ENCODE results near the gene MBNL2. TPM values are rescaled to one million over a fixed set of nuclear protein-coding genes. Genes with fewer than 3 reads are reported as not detected.

The MBNL2 gene
- total RNA-seq, 1 donor, result 69.8 TPM

DNA sequence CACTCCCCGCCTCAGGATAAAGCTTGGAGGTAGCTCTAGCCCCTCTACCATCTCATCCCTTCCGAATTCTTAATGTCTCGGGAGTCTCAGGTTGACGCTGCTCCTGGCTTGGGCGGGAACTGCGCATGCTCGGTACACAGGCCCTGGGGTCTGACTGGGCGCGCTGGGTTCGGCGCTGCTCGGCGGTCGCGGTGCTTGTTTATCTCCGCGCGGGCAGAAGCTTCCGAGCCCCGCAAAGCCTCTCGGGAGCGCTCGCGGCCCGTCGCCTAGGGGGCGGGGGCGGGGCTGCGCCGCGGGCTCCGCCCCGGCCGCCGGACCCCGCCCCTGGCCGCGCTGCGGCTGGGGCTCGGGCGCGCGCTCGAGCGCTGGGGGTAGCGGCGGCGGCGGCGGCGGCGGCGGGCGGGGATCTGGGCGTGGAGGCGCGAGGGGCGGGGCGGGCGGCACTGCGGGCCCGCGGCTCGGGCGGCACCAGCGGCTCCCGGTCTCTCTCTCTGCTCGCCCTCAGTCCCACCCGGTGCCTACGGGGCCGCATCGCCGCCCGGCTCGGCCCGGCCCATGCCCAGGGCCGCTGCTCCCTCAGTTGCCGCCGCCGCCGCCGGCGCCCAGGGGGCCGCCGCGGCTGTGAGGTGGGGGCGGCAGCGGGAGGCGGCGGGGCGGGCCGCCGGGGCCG is 211.7 kb downstream of the MBNL2 start, which contains the start of gene RAP2A:
RAP2A (plus strand) TSS at position 443 of the 670 bp plus-strand sequence. CDS start 302 bp downstream, outside the sequence.
- peak within 1 kb of the TSS; percentile 97 for H2AFZ ChIP-seq (ENCODE audit: low read length)
- H3K9me3 ChIP-seq (ENCODE audit: low read depth, low read length), result no peaks in the 10 kb centered on the region
- TF ChIP-seq, protein P1, sequence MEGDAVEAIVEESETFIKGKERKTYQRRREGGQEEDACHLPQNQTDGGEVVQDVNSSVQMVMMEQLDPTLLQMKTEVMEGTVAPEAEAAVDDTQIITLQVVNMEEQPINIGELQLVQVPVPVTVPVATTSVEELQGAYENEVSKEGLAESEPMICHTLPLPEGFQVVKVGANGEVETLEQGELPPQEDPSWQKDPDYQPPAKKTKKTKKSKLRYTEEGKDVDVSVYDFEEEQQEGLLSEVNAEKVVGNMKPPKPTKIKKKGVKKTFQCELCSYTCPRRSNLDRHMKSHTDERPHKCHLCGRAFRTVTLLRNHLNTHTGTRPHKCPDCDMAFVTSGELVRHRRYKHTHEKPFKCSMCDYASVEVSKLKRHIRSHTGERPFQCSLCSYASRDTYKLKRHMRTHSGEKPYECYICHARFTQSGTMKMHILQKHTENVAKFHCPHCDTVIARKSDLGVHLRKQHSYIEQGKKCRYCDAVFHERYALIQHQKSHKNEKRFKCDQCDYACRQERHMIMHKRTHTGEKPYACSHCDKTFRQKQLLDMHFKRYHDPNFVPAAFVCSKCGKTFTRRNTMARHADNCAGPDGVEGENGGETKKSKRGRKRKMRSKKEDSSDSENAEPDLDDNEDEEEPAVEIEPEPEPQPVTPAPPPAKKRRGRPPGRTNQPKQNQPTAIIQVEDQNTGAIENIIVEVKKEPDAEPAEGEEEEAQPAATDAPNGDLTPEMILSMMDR (IDR thresholded peaks at IDR 0.05; ENCODE audit: extremely low read depth, low read depth, low read length), result no peak
- H4K20me1 ChIP-seq (ENCODE audit: insufficient read depth, low read length), result no peaks in the 10 kb centered on the region
- H3K4me3 ChIP-seq (ENCODE audit: insufficient read depth, low read length), result peak within 1 kb of the TSS; percentile 89
- peak within 1 kb of the TSS; percentile 99 for H3K27ac ChIP-seq (ENCODE audit: low read depth, low read length)
- H3K4me1 ChIP-seq (ENCODE audit: insufficient read depth, low read length), result peaks cover 20% of the 10 kb centered on the region
- peak within 1 kb of the TSS; percentile 98 for H3K4me2 ChIP-seq (ENCODE audit: insufficient read depth, low read length)
- H3K79me2 ChIP-seq (ENCODE audit: insufficient read depth, low read length), result peaks cover 40% of the 10 kb centered on the region
- H3K27me3 ChIP-seq (ENCODE audit: insufficient read depth, low read length), result no peaks in the 10 kb centered on the region
- peak; percentile 95 for DNase-seq (ENCODE audit: insufficient read length, low spot score, missing footprints)
- no peaks in the 10 kb centered on the region for H3K36me3 ChIP-seq (ENCODE audit: insufficient read depth, low read length)

DNA sequence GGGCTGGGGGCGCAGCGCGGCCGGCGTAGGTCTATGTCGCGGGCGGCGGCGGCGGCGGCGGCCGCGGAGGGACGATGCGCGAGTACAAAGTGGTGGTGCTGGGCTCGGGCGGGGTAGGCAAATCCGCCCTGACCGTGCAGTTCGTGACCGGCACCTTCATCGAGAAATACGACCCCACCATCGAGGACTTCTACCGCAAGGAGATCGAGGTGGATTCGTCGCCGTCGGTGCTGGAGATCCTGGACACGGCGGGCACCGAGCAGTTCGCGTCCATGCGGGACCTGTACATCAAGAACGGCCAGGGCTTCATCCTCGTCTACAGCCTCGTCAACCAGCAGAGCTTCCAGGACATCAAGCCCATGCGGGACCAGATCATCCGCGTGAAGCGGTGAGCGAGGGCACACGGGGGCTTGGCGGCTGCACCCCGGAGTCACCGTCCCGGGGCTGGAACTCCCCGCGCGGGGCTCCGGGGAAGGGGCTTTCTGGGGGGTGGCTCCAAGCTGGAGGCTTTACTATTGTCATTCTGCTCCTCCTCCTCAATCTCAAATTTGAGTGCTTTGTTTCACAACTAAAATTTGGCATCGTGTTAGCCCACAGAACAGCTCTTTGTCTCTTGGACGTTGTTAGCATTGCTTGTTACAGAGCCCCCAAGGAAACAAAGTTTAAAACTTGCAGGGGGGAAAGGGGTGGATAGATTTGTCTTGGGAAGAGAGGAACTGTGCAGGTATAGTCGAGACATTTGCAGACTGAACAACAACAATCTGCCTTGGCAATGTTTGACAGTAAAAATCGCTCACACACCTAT is 212.5 kb downstream of the MBNL2 start:
- H3K27ac ChIP-seq (ENCODE audit: low read depth, low read length), result peak overlapping the region; percentile 34
- no peaks in the 10 kb centered on the region for H3K9me3 ChIP-seq (ENCODE audit: low read depth, low read length)
- DNase-seq (ENCODE audit: insufficient read length, low spot score, missing footprints), result peak; percentile 37
- TF ChIP-seq, protein P1 (IDR thresholded peaks at IDR 0.05; ENCODE audit: extremely low read depth, low read depth, low read length), result no peak
- H3K4me3 ChIP-seq (ENCODE audit: insufficient read depth, low read length), result peak overlapping the region; percentile 73
- H3K4me1 ChIP-seq (ENCODE audit: insufficient read depth, low read length), result peaks cover 16% of the 10 kb centered on the region
- no peaks in the 10 kb centered on the region for H3K27me3 ChIP-seq (ENCODE audit: insufficient read depth, low read length)
- H3K36me3 ChIP-seq (ENCODE audit: insufficient read depth, low read length), result no peaks in the 10 kb centered on the region
- peaks cover 46% of the 10 kb centered on the region for H3K79me2 ChIP-seq (ENCODE audit: insufficient read depth, low read length)
- peak overlapping the region; percentile 87 for H2AFZ ChIP-seq (ENCODE audit: low read length)
- no peaks in the 10 kb centered on the region for H4K20me1 ChIP-seq (ENCODE audit: insufficient read depth, low read length)
- peak overlapping the region; percentile 94 for H3K4me2 ChIP-seq (ENCODE audit: insufficient read depth, low read length)

DNA sequence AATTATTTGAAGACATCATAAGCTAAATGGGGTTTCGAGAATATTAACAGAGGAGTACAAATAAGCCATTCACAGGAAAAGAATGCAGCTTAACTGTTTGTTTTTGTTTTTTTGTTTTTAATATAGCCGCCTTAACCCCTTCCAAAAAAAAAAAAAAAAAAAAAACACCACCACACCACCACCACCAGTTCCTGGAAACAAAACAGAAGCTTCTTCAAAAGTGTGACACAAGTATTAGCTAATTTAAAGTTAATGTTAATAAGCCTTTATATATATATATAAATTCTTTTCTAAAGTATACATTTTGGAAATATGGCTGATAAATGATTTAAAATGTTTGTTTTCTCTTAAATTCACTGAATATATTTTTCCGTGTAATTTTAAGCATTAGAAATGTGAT is 213.2 kb downstream of the MBNL2 start:
- Histone ChIP-seq H3K4me1 (ENCODE audit: insufficient read depth, low read length) (peaks cover 13% of the 10 kb centered on the region), H2AFZ (ENCODE audit: low read length) (no peak overlapping the region), H4K20me1 (ENCODE audit: insufficient read depth, low read length) (no peaks in the 10 kb centered on the region), H3K27me3 (ENCODE audit: insufficient read depth, low read length) (no peaks in the 10 kb centered on the region), H3K4me3 (ENCODE audit: insufficient read depth, low read length) (peak overlapping the region; percentile 73), H3K9me3 (ENCODE audit: low read depth, low read length) (no peaks in the 10 kb centered on the region), H3K4me2 (ENCODE audit: insufficient read depth, low read length) (peak overlapping the region; percentile 94), H3K79me2 (ENCODE audit: insufficient read depth, low read length) (peaks cover 46% of the 10 kb centered on the region), H3K36me3 (ENCODE audit: insufficient read depth, low read length) (no peaks in the 10 kb centered on the region), H3K27ac (ENCODE audit: low read depth, low read length) (peak overlapping the region; percentile 34)
- DNase-seq (ENCODE audit: insufficient read length, low spot score, missing footprints), result no peak
- TF ChIP-seq, protein P1 (IDR thresholded peaks at IDR 0.05; ENCODE audit: extremely low read depth, low read depth, low read length), result no peak

DNA sequence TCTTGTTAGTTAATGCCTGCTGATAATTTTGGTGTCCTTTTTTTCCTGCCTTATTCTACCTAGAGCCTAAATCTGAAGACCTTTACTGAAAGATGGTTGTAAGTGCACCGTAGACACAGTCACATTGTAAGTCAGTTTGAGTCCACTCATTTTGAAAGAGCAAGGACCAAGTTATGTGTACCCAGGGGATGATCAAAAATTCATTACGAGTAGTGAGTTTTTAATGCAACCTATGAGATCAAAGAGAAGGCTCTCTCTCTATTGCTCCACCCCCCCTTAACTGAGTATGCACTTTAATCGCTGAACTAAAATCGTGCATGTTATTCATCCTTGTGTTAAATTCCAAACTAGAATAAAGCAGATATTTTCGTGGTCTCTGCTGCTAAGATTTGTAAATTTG is 213.7 kb downstream of the MBNL2 start:
- DNase-seq (ENCODE audit: insufficient read length, low spot score, missing footprints), result no peak
- Histone ChIP-seq H4K20me1 (ENCODE audit: insufficient read depth, low read length) (no peaks in the 10 kb centered on the region), H3K9me3 (ENCODE audit: low read depth, low read length) (no peaks in the 10 kb centered on the region), H2AFZ (ENCODE audit: low read length) (no peak overlapping the region), H3K36me3 (ENCODE audit: insufficient read depth, low read length) (no peaks in the 10 kb centered on the region), H3K4me2 (ENCODE audit: insufficient read depth, low read length) (peak overlapping the region; percentile 94), H3K27ac (ENCODE audit: low read depth, low read length) (no peak overlapping the region), H3K79me2 (ENCODE audit: insufficient read depth, low read length) (peaks cover 46% of the 10 kb centered on the region), H3K27me3 (ENCODE audit: insufficient read depth, low read length) (no peaks in the 10 kb centered on the region), H3K4me3 (ENCODE audit: insufficient read depth, low read length) (peak overlapping the region; percentile 58), H3K4me1 (ENCODE audit: insufficient read depth, low read length) (peaks cover 16% of the 10 kb centered on the region)
- TF ChIP-seq, protein P1 (IDR thresholded peaks at IDR 0.05; ENCODE audit: extremely low read depth, low read depth, low read length), result no peak

Data from osteoblast (primary cell).